ENCODE data around the gene MED12.

The MED12 gene

DNA sequence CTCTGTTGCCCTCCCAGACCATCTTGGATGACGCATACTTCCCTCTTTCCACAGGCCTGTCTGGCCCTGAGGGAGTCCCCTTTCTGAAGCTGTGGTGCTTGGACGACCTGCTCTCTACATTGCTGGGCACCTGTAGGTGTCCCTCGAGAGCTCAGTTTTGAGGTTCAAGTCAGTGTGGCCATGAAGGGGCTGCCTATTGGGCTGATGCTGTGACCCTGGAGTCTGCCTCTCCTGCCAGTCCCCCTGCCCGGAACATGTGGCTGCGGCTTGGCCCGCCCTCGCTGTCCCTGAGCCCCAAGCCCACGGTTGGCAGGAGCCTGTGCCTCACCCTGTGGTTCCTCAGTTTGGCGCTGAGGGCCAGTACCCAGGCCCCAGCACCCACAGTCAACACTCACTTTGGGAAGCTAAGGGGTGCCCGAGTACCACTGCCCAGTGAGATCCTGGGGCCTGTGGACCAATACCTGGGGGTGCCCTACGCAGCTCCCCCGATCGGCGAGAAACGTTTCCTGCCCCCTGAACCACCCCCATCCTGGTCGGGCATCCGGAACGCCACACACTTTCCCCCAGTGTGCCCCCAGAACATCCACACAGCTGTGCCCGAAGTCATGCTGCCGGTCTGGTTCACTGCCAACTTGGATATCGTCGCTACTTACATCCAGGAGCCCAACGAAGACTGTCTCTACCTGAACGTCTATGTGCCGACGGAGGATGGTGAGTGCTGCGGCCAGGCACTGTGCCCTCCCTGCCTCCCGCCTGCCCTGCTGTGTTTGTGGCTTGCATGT is 29.3 kb downstream of the MED12 start:
- TF ChIP-seq, protein P1, sequence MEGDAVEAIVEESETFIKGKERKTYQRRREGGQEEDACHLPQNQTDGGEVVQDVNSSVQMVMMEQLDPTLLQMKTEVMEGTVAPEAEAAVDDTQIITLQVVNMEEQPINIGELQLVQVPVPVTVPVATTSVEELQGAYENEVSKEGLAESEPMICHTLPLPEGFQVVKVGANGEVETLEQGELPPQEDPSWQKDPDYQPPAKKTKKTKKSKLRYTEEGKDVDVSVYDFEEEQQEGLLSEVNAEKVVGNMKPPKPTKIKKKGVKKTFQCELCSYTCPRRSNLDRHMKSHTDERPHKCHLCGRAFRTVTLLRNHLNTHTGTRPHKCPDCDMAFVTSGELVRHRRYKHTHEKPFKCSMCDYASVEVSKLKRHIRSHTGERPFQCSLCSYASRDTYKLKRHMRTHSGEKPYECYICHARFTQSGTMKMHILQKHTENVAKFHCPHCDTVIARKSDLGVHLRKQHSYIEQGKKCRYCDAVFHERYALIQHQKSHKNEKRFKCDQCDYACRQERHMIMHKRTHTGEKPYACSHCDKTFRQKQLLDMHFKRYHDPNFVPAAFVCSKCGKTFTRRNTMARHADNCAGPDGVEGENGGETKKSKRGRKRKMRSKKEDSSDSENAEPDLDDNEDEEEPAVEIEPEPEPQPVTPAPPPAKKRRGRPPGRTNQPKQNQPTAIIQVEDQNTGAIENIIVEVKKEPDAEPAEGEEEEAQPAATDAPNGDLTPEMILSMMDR (IDR thresholded peaks at IDR 0.05; ENCODE audit: low read depth, low read length), result no peak
- no peak for DNase-seq
- no peaks in the 10 kb centered on the region for H3K36me3 ChIP-seq
- H3K4me3 ChIP-seq (ENCODE audit: low read depth, low read length), result no peak overlapping the region
- no peaks in the 10 kb centered on the region for H3K27me3 ChIP-seq
- H3K4me1 ChIP-seq, result no peaks in the 10 kb centered on the region
- no peaks in the 10 kb centered on the region for H3K9me3 ChIP-seq

DNA sequence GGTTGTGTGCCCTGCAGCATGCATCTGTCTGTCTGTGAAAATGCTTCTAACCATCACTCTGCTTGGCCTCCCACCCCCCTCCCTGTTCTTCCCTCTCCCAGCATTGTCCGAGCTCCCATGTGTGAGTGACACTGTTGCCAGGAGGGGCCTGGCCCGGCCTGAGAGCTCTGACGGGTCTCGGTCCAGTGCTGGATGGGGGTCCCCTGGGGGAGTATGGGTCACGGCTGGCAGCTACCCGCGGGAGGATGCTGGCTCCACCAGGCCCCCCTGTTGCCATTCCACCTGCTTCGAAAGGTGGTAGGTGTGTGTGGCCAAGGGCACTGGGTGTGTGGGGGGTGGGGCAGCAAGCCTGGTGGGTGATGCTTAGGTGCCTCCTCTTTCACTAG is 29.9 kb downstream of the MED12 start:
- no peak for DNase-seq
- no peaks in the 10 kb centered on the region for H3K36me3 ChIP-seq
- H3K4me3 ChIP-seq (ENCODE audit: low read depth, low read length), result no peak overlapping the region
- H3K4me1 ChIP-seq, result no peaks in the 10 kb centered on the region
- TF ChIP-seq, protein P1 (IDR thresholded peaks at IDR 0.05; ENCODE audit: low read depth, low read length), result no peak
- H3K9me3 ChIP-seq, result no peaks in the 10 kb centered on the region
- H3K27me3 ChIP-seq, result no peaks in the 10 kb centered on the region

DNA sequence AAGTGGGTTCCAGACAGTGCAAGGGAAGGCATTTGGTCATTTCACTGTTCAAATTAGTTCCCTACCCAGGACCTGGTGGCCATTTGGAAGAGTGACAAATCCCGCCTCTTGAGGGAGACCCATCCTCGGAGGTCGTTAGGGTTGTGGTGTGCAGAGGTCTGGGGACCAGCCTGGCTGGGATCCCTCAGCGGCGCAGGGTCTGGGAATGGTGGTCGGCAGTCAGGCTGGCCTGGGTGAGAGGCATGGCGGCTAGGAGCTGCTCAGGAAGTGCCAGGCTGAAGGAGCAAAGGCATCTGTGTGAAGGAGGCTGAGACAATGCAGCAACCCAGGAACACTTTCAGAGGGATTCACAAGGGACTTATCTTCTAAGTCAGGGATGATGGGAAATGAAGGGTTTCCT is 33.0 kb downstream of the MED12 start:
- H3K9me3 ChIP-seq, result no peaks in the 10 kb centered on the region
- no peak overlapping the region for H3K4me3 ChIP-seq (ENCODE audit: low read depth, low read length)
- no peak for DNase-seq
- TF ChIP-seq, protein P1 (IDR thresholded peaks at IDR 0.05; ENCODE audit: low read depth, low read length), result no peak
- no peaks in the 10 kb centered on the region for H3K27me3 ChIP-seq
- no peaks in the 10 kb centered on the region for H3K36me3 ChIP-seq
- H3K4me1 ChIP-seq, result no peaks in the 10 kb centered on the region

DNA sequence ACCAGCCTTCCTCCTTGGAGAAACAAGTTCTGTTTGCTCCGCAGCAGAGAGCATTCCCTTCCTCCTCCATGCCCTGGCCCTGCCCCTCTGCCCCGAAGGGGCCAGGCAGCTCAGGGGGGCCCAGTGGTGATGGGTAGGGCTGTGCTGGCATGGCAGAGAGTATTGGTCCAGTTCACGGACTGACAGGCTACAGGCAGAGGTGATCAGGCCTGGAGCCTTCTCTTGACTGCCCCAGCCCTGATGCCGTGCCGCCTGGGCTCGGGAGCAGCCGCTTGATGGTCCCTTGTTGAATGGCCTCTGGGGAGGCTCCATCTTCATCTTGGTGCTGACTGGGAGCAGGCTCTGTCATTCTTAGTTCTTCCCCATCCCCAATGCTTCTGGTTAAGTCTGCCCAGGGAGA is 35.8 kb downstream of the MED12 start:
- Histone ChIP-seq H3K27me3 (no peaks in the 10 kb centered on the region), H3K9me3 (no peaks in the 10 kb centered on the region), H3K4me3 (ENCODE audit: low read depth, low read length) (no peak overlapping the region), H3K36me3 (no peaks in the 10 kb centered on the region), H3K4me1 (no peaks in the 10 kb centered on the region)
- DNase-seq, result no peak
- TF ChIP-seq, protein P1 (IDR thresholded peaks at IDR 0.05; ENCODE audit: low read depth, low read length), result no peak

DNA sequence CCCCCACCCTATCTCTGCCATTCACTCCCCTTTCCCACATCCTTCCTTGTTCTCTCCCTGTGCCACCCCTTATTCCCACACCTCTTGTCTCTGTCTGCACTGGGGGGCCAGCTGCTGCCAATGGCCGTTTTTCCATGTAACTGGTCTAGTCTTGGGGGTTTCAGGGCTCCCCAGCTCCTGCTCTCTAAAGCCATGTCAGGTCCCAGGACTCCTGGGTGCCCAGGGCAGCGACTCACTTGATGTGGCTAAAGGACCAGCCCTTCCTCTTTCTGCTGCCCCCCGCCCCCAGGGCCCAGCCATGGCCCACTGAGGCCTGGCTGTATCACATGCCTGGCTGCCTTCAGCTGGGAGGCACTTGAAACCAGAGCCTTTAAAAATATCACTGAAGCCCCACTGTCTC is 36.2 kb downstream of the MED12 start:
- Histone ChIP-seq H3K27me3 (no peaks in the 10 kb centered on the region), H3K4me1 (no peaks in the 10 kb centered on the region), H3K36me3 (no peaks in the 10 kb centered on the region), H3K9me3 (no peaks in the 10 kb centered on the region), H3K4me3 (ENCODE audit: low read depth, low read length) (no peak overlapping the region)
- DNase-seq, result no peak
- TF ChIP-seq, protein P1 (IDR thresholded peaks at IDR 0.05; ENCODE audit: low read depth, low read length), result no peak

DNA sequence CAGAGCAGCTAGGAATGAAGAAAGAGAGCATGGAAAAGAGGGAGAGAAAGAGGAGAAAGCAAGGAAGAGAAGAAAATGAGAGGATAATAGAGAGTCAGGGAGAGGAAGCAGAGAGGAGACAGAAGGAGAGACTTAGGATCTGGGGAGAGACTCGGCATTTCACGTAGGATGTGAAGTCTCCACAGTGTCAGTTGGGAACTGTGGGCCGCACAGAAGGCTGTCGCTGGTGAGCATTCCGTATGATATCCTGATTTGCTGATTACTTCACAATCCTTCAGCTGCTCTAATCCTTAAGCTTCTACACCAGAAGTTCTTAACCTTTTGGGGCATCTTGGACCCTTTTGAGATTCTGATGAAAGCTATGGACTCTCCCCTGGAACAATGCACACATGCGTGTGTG is 40.2 kb downstream of the MED12 start:
- H3K9me3 ChIP-seq, result no peaks in the 10 kb centered on the region
- H3K36me3 ChIP-seq, result no peaks in the 10 kb centered on the region
- TF ChIP-seq, protein P1 (IDR thresholded peaks at IDR 0.05; ENCODE audit: low read depth, low read length), result no peak

More for the DNA sequence above, 40.2 kb downstream of the MED12 start:
- H3K4me3 ChIP-seq (ENCODE audit: low read depth, low read length), result no peak overlapping the region
- H3K27me3 ChIP-seq, result no peaks in the 10 kb centered on the region
- no peaks in the 10 kb centered on the region for H3K4me1 ChIP-seq
- DNase-seq, result no peak
